ENCODE results near the gene SLC40A1.
"Not testable (repeated sequence)": the region's sequence is repeated elsewhere in the genome, so short reads cannot be mapped to it uniquely, and the experiment has no call there.

SLC40A1 gene

GRCh38 chr2:189602233-189602632 lies 21.6 kb upstream of the SLC40A1 start:
- TF ChIP-seq Cebpa-rat (IDR thresholded peaks at IDR 0.05): no peak
- Histone ChIP-seq H3K4me3 (no peak overlapping the region), H3K27ac (no peak overlapping the region), H3K27me3 (no peaks in the 10 kb centered on the region), H3K36me3 (no peaks in the 10 kb centered on the region), H3K4me1 (no peaks in the 10 kb centered on the region), H3K9me3 (replicated peaks in 1 of 11) (no peaks in the 10 kb centered on the region), H3K4me2 (no peak overlapping the region), H3K9ac (no peak overlapping the region), H4K20me1 (no peaks in the 10 kb centered on the region)

GRCh38 chr2:189601652-189602051 lies 21.1 kb upstream of the SLC40A1 start:
- H4K20me1 ChIP-seq; H3K4me3 ChIP-seq; H3K9me3 ChIP-seq (replicated peaks in 1 of 11); H3K27ac ChIP-seq; H3K9ac ChIP-seq; H3K4me2 ChIP-seq; H3K4me1 ChIP-seq; H3K27me3 ChIP-seq; H3K36me3 ChIP-seq: not testable (repeated sequence)

- Histone ChIP-seq H3K27me3 (no peaks in the 10 kb centered on the region), H3K27ac (no peak overlapping the region), H3K9ac (no peak overlapping the region), H3K4me1 (no peaks in the 10 kb centered on the region), H3K4me3 (no peak overlapping the region), H3K36me3 (no peaks in the 10 kb centered on the region), H4K20me1 (no peaks in the 10 kb centered on the region), H3K4me2 (no peak overlapping the region), H3K9me3 (replicated peaks in 1 of 11) (no peaks in the 10 kb centered on the region)
- TF ChIP-seq Cebpa-rat (IDR thresholded peaks at IDR 0.05): no peak
These were observed 20.5 kb upstream of the SLC40A1 start for GRCh38 chr2:189601043-189601442.

GRCh38 chr2:189599245-189599644 lies 18.7 kb upstream of the SLC40A1 start:
- H3K4me2 ChIP-seq: no peak overlapping the region
- H4K20me1 ChIP-seq: no peaks in the 10 kb centered on the region
- no peaks in the 10 kb centered on the region for H3K9me3 ChIP-seq (replicated peaks in 1 of 11)
- no peaks in the 10 kb centered on the region for H3K4me1 ChIP-seq
- H3K27ac ChIP-seq: no peak overlapping the region
- H3K4me3 ChIP-seq: no peak overlapping the region
- H3K27me3 ChIP-seq: no peaks in the 10 kb centered on the region
- no peak overlapping the region for H3K9ac ChIP-seq
- TF ChIP-seq Cebpa-rat (IDR thresholded peaks at IDR 0.05): no peak
- no peaks in the 10 kb centered on the region for H3K36me3 ChIP-seq

GRCh38 chr2:189595417-189595816 lies 14.8 kb upstream of the SLC40A1 start:
- no peak overlapping the region for H3K9ac ChIP-seq
- H3K36me3 ChIP-seq: no peaks in the 10 kb centered on the region
- H3K4me2 ChIP-seq: no peak overlapping the region
- no peaks in the 10 kb centered on the region for H4K20me1 ChIP-seq
- H3K4me3 ChIP-seq: no peak overlapping the region
- H3K27me3 ChIP-seq: no peaks in the 10 kb centered on the region
- 0 out of 22 replicates have a peak, but pooled peaks cover 0 to under 1% (median 0%) of the 10 kb centered on the region in 11 experiments for H3K9me3 ChIP-seq (replicated peaks in 1 of 11)
- no peak for TF ChIP-seq Cebpa-rat (IDR thresholded peaks at IDR 0.05)
- no peak overlapping the region for H3K27ac ChIP-seq
- H3K4me1 ChIP-seq: peaks cover 0 to 7% (median 0%) of the 10 kb centered on the region in 10 experiments; a peak in 1 of 20 replicates

- H4K20me1 ChIP-seq: no peaks in the 10 kb centered on the region
- no peak overlapping the region for H3K27ac ChIP-seq
- TF ChIP-seq Cebpa-rat (IDR thresholded peaks at IDR 0.05): no peak
- 0 out of 22 replicates have a peak, but pooled peaks cover 0 to 3% (median 0%) of the 10 kb centered on the region in 11 experiments for H3K9me3 ChIP-seq (replicated peaks in 1 of 11)
- peaks cover 0 to 7% (median 0%) of the 10 kb centered on the region in 10 experiments; a peak in 1 of 20 replicates for H3K4me1 ChIP-seq
- no peak overlapping the region for H3K4me2 ChIP-seq
- no peak overlapping the region for H3K4me3 ChIP-seq
- no peak overlapping the region for H3K9ac ChIP-seq
- no peaks in the 10 kb centered on the region for H3K36me3 ChIP-seq
- H3K27me3 ChIP-seq: no peaks in the 10 kb centered on the region
These were observed 13.7 kb upstream of the SLC40A1 start for GRCh38 chr2:189594305-189594704.

GRCh38 chr2:189593115-189593514 lies 12.5 kb upstream of the SLC40A1 start:
- no peak for TF ChIP-seq Cebpa-rat (IDR thresholded peaks at IDR 0.05)
- no peaks in the 10 kb centered on the region for H4K20me1 ChIP-seq
- 0 out of 22 replicates have a peak, but pooled peaks cover 0 to 3% (median 0%) of the 10 kb centered on the region in 11 experiments for H3K9me3 ChIP-seq (replicated peaks in 1 of 11)
- H3K4me3 ChIP-seq: no peak overlapping the region
- H3K36me3 ChIP-seq: no peaks in the 10 kb centered on the region
- H3K27ac ChIP-seq: no peak overlapping the region
- H3K9ac ChIP-seq: no peak overlapping the region
- no peak overlapping the region for H3K4me2 ChIP-seq
- no peaks in the 10 kb centered on the region for H3K27me3 ChIP-seq
- H3K4me1 ChIP-seq: peaks cover 0 to 7% (median 0%) of the 10 kb centered on the region in 10 experiments; a peak in 1 of 20 replicates

- 0 out of 22 replicates have a peak, but pooled peaks cover 0 to 3% (median 0%) of the 10 kb centered on the region in 11 experiments for H3K9me3 ChIP-seq (replicated peaks in 1 of 11)
- no peaks in the 10 kb centered on the region for H3K27me3 ChIP-seq
- H3K9ac ChIP-seq: no peak overlapping the region
- no peak overlapping the region for H3K27ac ChIP-seq
- H4K20me1 ChIP-seq: no peaks in the 10 kb centered on the region
- H3K36me3 ChIP-seq: no peaks in the 10 kb centered on the region
- peaks cover 0 to 7% (median 0%) of the 10 kb centered on the region in 10 experiments; a peak in 1 of 20 replicates for H3K4me1 ChIP-seq
- H3K4me3 ChIP-seq: no peak overlapping the region
- H3K4me2 ChIP-seq: peak overlapping the region in 2 of 11 experiments; percentile 0 to 17; a peak in 1 of 22 replicates
- TF ChIP-seq Cebpa-rat (IDR thresholded peaks at IDR 0.05): no peak
These were observed 11.9 kb upstream of the SLC40A1 start for GRCh38 chr2:189592353-189592984.

GRCh38 chr2:189587780-189588179 lies 7.2 kb upstream of the SLC40A1 start:
- Histone ChIP-seq H3K27ac (no peak overlapping the region), H3K4me3 (no peak overlapping the region), H3K9ac (no peak overlapping the region), H3K36me3 (no peaks in the 10 kb centered on the region), H3K9me3 (replicated peaks in 1 of 11) (0 out of 22 replicates have a peak, but pooled peaks cover 0 to 3% (median 0%) of the 10 kb centered on the region in 11 experiments), H3K4me2 (no peak overlapping the region), H3K4me1 (peaks cover 0 to 21% (median 0%) of the 10 kb centered on the region in 10 experiments; a peak in 3 of 20 replicates), H4K20me1 (no peaks in the 10 kb centered on the region), H3K27me3 (peaks cover 3 to 15% (median 7%) of the 10 kb centered on the region in 11 experiments)
- TF ChIP-seq Cebpa-rat (IDR thresholded peaks at IDR 0.05): no peak

GRCh38 chr2:189585226-189585756 lies 4.7 kb upstream of the SLC40A1 start:
- H3K4me1 ChIP-seq: peaks cover 0 to 16% (median 6%) of the 10 kb centered on the region in 10 experiments; a peak in 10 of 20 replicates
- TF ChIP-seq Cebpa-rat (IDR thresholded peaks at IDR 0.05): no peak
- peaks cover 0 to 11% (median 5%) of the 10 kb centered on the region in 11 experiments; a peak in 12 of 22 replicates for H3K9me3 ChIP-seq (replicated peaks in 1 of 11)
- no peak overlapping the region for H3K27ac ChIP-seq
- H3K36me3 ChIP-seq: no peaks in the 10 kb centered on the region
- no peaks in the 10 kb centered on the region; a peak in 1 of 22 replicates for H4K20me1 ChIP-seq
- H3K4me3 ChIP-seq: no peak overlapping the region
- H3K4me2 ChIP-seq: no peak overlapping the region
- H3K9ac ChIP-seq: no peak overlapping the region
- peaks cover 28 to 40% (median 32%) of the 10 kb centered on the region in 11 experiments for H3K27me3 ChIP-seq
